Tibial artery (tissue), 4 donors: ENCODE data around the gene CPLANE2.

ENCODE experiments used
- DNase-seq, 2 donors: peaks; one replicate each; pipeline ENCODE4 v3.0.0-alpha.2; 2019
- H3K27ac ChIP-seq, 2 donors: fragments of 200-600 bp; sonication (generic) in 1 of 2; 1 replicate in 1 of 2; 2 replicates in 1 of 2; pipeline ENCODE4 v1.5.1; 2018 to 2019; ENCODE audit warnings: mild to moderate bottlenecking in 1 of 2
- H3K27me3 ChIP-seq, 2 donors: fragments of 200-600 bp; sonication (generic) in 1 of 2; one replicate each; pipeline versions ENCODE4 v1.5.1 to v1.6.0; 2016 to 2019
- H3K36me3 ChIP-seq, 3 donors: fragments of 200-600 bp; sonication (generic) in 2 of 3; one replicate each; pipeline ENCODE4 v1.5.1; 2016 to 2019; ENCODE audit warnings: mild to moderate bottlenecking in 2 of 3
- H3K4me1 ChIP-seq, 4 donors: fragments of 200-600 bp; sonication (generic) in 2 of 4; 1 replicate in 3 of 4; 2 replicates in 1 of 4; pipeline ENCODE4 v1.5.1; 2016 to 2019
- H3K4me3 ChIP-seq, 2 donors: fragments of 200-600 bp; sonication (generic) in 1 of 2; 1 replicate in 1 of 2; 2 replicates in 1 of 2; pipeline ENCODE4 v1.5.1; 2018 to 2019; ENCODE audit warnings: mild to moderate bottlenecking in 2 of 2
- H3K9me3 ChIP-seq, 3 donors: fragments of 200-600 bp; sonication (generic) in 1 of 3; one replicate each; pipeline ENCODE4 v1.5.1; 2016 to 2019
- CTCF ChIP-seq, 2 experiments: fragments of 200-600 bp in 1 of 2; fragments of 450-650 bp in 1 of 2; IDR thresholded peaks; one replicate each; pipeline ENCODE4 v1.5.1; 2017 to 2019; ENCODE audit warnings: antibody characterized with exemption in 2 of 2, mild to moderate bottlenecking in 1 of 2, moderate library complexity in 1 of 2
- intact Hi-C: fragments of 100-400 bp; cut with DNase I; formaldehyde crosslinking; loops from one replicate; pipeline ENCODE4 v1.15.0; 2023; ENCODE audit warnings: low total_unique reads

Gene CPLANE2

GRCh38 chr1:16244650-16245285 lies 7.8 kb upstream of the CPLANE2 start:
- TF ChIP-seq CTCF (IDR thresholded peaks at IDR 0.05) = no peak
- intact Hi-C loops = loop anchor here (5.0 kb wide), 2 partner anchors 108 to 167 kb away; partner anchors contain the start of gene FBXO42
- peak in 1 of 2 donors; percentile 61 for DNase-seq
- Histone ChIP-seq H3K27ac (peak overlapping the region; percentile 77 to 83), H3K9me3 (no peaks in the 10 kb centered on the region), H3K27me3 (no peaks in the 10 kb centered on the region), H3K36me3 (peaks cover 4 to 12% (median 7%) of the 10 kb centered on the region in 3 donors), H3K4me1 (peaks cover 0 to 66% (median 40%) of the 10 kb centered on the region in 4 donors), H3K4me3 (no peak overlapping the region)

- peak; percentile 83 to 90 for DNase-seq
- Histone ChIP-seq H3K27ac (peak overlapping the region; percentile 77 to 83), H3K4me3 (no peak overlapping the region), H3K36me3 (peaks cover 4 to 12% (median 7%) of the 10 kb centered on the region in 3 donors), H3K4me1 (peaks cover 0 to 59% (median 33%) of the 10 kb centered on the region in 4 donors), H3K27me3 (no peaks in the 10 kb centered on the region), H3K9me3 (no peaks in the 10 kb centered on the region)
- TF ChIP-seq CTCF (IDR thresholded peaks at IDR 0.05) = peak; percentile 85 to 87
- intact Hi-C loops = loop anchor here (5.0 kb wide), 1 partner anchor 167 kb away; no protein-coding TSS in a partner anchor
Observed at GRCh38 chr1:16243936-16244649, 7.1 kb upstream of the CPLANE2 start.

GRCh38 chr1:16243215-16243610 lies 6.2 kb upstream of the CPLANE2 start:
- H3K27ac ChIP-seq = peak overlapping the region in 1 of 2 donors; percentile 83
- peaks cover 0 to 50% (median 25%) of the 10 kb centered on the region in 4 donors for H3K4me1 ChIP-seq
- no peaks in the 10 kb centered on the region for H3K27me3 ChIP-seq
- peaks cover 4 to 12% (median 7%) of the 10 kb centered on the region in 3 donors for H3K36me3 ChIP-seq
- TF ChIP-seq CTCF (IDR thresholded peaks at IDR 0.05) = no peak
- H3K9me3 ChIP-seq = no peaks in the 10 kb centered on the region
- no peak overlapping the region for H3K4me3 ChIP-seq
- intact Hi-C loops = loop anchor here (5.0 kb wide), 1 partner anchor 166 kb away; no protein-coding TSS in a partner anchor
- peak in 1 of 2 donors; percentile 63 for DNase-seq

- Histone ChIP-seq H3K9me3 (no peaks in the 10 kb centered on the region), H3K4me1 (peaks cover 0 to 49% (median 22%) of the 10 kb centered on the region in 4 donors), H3K27ac (no peak overlapping the region), H3K36me3 (peaks cover 4 to 12% (median 7%) of the 10 kb centered on the region in 3 donors), H3K27me3 (no peaks in the 10 kb centered on the region), H3K4me3 (no peak overlapping the region)
- TF ChIP-seq CTCF (IDR thresholded peaks at IDR 0.05) = no peak
- DNase-seq = peak in 1 of 2 donors; percentile 65
- intact Hi-C loops = loop anchor here (5.0 kb wide), 1 partner anchor 165 kb away; no protein-coding TSS in a partner anchor
Observed at GRCh38 chr1:16242556-16243214, 5.7 kb upstream of the CPLANE2 start.

- peaks cover 0 to 2% (median 0%) of the 10 kb centered on the region in 3 donors for H3K36me3 ChIP-seq
- H3K4me1 ChIP-seq = peaks cover 0 to 46% (median 18%) of the 10 kb centered on the region in 4 donors
- H3K27ac ChIP-seq = no peak overlapping the region
- TF ChIP-seq CTCF (IDR thresholded peaks at IDR 0.05) = no peak
- intact Hi-C loops = loop anchor here (5.0 kb wide), 1 partner anchor 164 kb away; no protein-coding TSS in a partner anchor
- no peak overlapping the region for H3K4me3 ChIP-seq
- H3K9me3 ChIP-seq = no peaks in the 10 kb centered on the region
- peak in 1 of 2 donors; percentile 55 for DNase-seq
- no peaks in the 10 kb centered on the region for H3K27me3 ChIP-seq
Observed at GRCh38 chr1:16241221-16241708, 4.3 kb upstream of the CPLANE2 start.
